GM23338 (cell line): ENCODE results near the gene CACNA1G.

Source experiments
- CREB1 ChIP-seq: fragments of 250-450 bp; sonication (Bioruptor Pico); IDR thresholded peaks from 2 replicates; pipeline ENCODE4 v1.5.0; 2020; ENCODE audit warnings: low read depth, mild to moderate bottlenecking, moderate library complexity
- EZH2 ChIP-seq: fragments of 200-600 bp; sonication (generic); IDR thresholded peaks from one replicate; pipeline ENCODE4 v1.8.0; 2017; ENCODE audit warnings: antibody characterized with exemption, mild to moderate bottlenecking, low read depth; ENCODE audit not compliant: unreplicated experiment
- POLR2AphosphoS5 ChIP-seq: IDR thresholded peaks from 2 replicates; pipeline ENCODE4 v1.6.1; 2016; ENCODE audit warnings: antibody characterized with exemption, low read depth
- TF ChIP-seq, protein P1 (sequence below), 2 experiments: fragments of 200-600 bp in 1 of 2; sonication (generic) in 1 of 2; conservative IDR thresholded peaks; 2 replicates each; pipeline versions ENCODE4 v1.5.1 to v1.6.1; 2016 to 2017; ENCODE audit warnings: antibody characterized with exemption in 2 of 2, low read depth in 2 of 2, mild to moderate bottlenecking in 2 of 2, moderate library complexity in 1 of 2

DNA sequence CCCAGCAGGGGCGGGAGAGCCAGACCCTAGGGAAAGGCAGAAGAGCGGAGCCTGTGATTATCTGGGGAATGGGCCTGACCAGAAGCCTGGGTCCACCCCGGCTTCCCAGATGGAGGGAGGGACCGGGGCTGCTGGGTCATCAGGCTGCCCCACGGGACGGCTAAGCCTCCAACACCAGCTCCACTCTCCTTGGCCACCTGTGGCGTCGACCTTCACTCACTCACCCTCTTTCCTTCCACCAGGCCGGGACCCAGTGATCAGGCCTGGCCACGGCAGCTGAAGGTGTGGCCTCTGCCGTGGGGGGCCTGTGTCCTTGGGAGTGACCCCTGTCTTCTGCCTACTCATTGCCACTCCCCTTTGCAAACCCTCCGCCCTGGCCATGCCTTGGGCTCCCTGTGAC, 51.8 kb downstream of the CACNA1G start:
- TF ChIP-seq, protein P1, sequence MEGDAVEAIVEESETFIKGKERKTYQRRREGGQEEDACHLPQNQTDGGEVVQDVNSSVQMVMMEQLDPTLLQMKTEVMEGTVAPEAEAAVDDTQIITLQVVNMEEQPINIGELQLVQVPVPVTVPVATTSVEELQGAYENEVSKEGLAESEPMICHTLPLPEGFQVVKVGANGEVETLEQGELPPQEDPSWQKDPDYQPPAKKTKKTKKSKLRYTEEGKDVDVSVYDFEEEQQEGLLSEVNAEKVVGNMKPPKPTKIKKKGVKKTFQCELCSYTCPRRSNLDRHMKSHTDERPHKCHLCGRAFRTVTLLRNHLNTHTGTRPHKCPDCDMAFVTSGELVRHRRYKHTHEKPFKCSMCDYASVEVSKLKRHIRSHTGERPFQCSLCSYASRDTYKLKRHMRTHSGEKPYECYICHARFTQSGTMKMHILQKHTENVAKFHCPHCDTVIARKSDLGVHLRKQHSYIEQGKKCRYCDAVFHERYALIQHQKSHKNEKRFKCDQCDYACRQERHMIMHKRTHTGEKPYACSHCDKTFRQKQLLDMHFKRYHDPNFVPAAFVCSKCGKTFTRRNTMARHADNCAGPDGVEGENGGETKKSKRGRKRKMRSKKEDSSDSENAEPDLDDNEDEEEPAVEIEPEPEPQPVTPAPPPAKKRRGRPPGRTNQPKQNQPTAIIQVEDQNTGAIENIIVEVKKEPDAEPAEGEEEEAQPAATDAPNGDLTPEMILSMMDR (conservative IDR thresholded peaks at IDR 0.05; ENCODE audit: low read depth in 2 of 2), result no peak
- no peak for TF ChIP-seq POLR2AphosphoS5
- no peak for TF ChIP-seq EZH2
- no peak for TF ChIP-seq CREB1 (CRISPR knock-in tag)
